A673 (cell line): Measurements from ENCODE around the gene KRTAP5-1. TPM values are rescaled to one million over a fixed set of nuclear protein-coding genes. Genes with fewer than 3 reads are reported as not detected.

Experiments
- BruUV-seq: library from RNA; stranded (reverse); fragments of 400-500 nt; replicated peaks from 2 replicates; lab custom pipeline; 2021; lab: Mats Ljungman, UMichigan
- CTCF ChIA-PET: fragments of 300-600 bp; sonication (Branson Sonifier 250); formaldehyde crosslinking; loops from one replicate; lab custom pipeline; 2022; ENCODE audit warnings: antibody characterized with exemption; lab: Charles Lee
- POLR2A ChIA-PET: fragments of 300-600 bp; sonication (Branson Sonifier 250); formaldehyde crosslinking; loops from one replicate; lab custom pipeline; 2022; ENCODE audit warnings: antibody characterized with exemption; ENCODE audit not compliant: low non-redundant PET; lab: Charles Lee
- DNase-seq: peaks from one replicate; pipeline ENCODE4 v3.0.0-alpha.2; 2015; ENCODE audit warnings: low spot score
- H3K27ac ChIP-seq: fragments of 200-600 bp; sonication (generic); 2 replicates; pipeline ENCODE4 v1.5.1; 2016; ENCODE audit warnings: mixed run types, low read depth, mild to moderate bottlenecking, mixed read lengths, antibody characterized with exemption, low read length; ENCODE audit not compliant: poor library complexity, severe bottlenecking
- H3K27me3 ChIP-seq: fragments of 200-600 bp; sonication (generic); replicated peaks from 2 replicates; pipeline ENCODE4 v1.6.1; 2017; ENCODE audit warnings: mixed run types, low read depth, mild to moderate bottlenecking, mixed read lengths, antibody characterized with exemption, low read length; ENCODE audit not compliant: insufficient read depth, poor library complexity
- H3K36me3 ChIP-seq: fragments of 200-600 bp; sonication (generic); 2 replicates; pipeline ENCODE4 v1.6.1; 2016; ENCODE audit warnings: mixed run types, mild to moderate bottlenecking, mixed read lengths, antibody characterized with exemption, low read length; ENCODE audit not compliant: insufficient read depth, poor library complexity, severe bottlenecking
- H3K4me1 ChIP-seq: fragments of 200-600 bp; sonication (generic); 2 replicates; pipeline ENCODE4 v1.6.1; 2017; ENCODE audit warnings: mixed run types, mild to moderate bottlenecking, mixed read lengths, antibody characterized with exemption, low read length; ENCODE audit not compliant: insufficient read depth, poor library complexity, severe bottlenecking
- H3K4me3 ChIP-seq: fragments of 200-600 bp; sonication (generic); 2 replicates; pipeline ENCODE4 v1.5.1; 2016; ENCODE audit warnings: low read depth, mixed run types, mild to moderate bottlenecking, mixed read lengths, low read length; ENCODE audit not compliant: poor library complexity, severe bottlenecking
- H3K9me3 ChIP-seq: fragments of 200-600 bp; sonication (generic); 2 replicates; pipeline ENCODE4 v1.6.1; 2016; ENCODE audit warnings: mixed run types, low read depth, mild to moderate bottlenecking, mixed read lengths, antibody characterized with exemption, low read length; ENCODE audit not compliant: poor library complexity, severe bottlenecking
- CTCF ChIP-seq: fragments of 300-800, 200-600 bp; sonication (generic); conservative IDR thresholded peaks from 2 replicates; pipeline ENCODE4 v1.5.1; 2017; ENCODE audit warnings: low read depth, mild to moderate bottlenecking, antibody characterized with exemption, low read length, moderate library complexity, mixed read lengths
- EZH2 ChIP-seq: fragments of 200-600 bp; sonication (generic); IDR thresholded peaks from 2 replicates; pipeline ENCODE4 v1.6.1; 2017; ENCODE audit warnings: borderline replicate concordance, low read depth, mild to moderate bottlenecking, mixed read lengths, antibody characterized with exemption, low read length; ENCODE audit not compliant: poor library complexity, severe bottlenecking
- intact Hi-C: fragments of 100-400 bp; cut with micrococcal nuclease; formaldehyde crosslinking; loops from one replicate; pipeline ENCODE4 v1.10.0; 2022; ENCODE audit not compliant: unreplicated experiment
- total RNA-seq: library from RNA; stranded (reverse); gene quantifications from 2 replicates; pipeline ENCODE4 v1.2.3, GENCODE V29; 2021

Gene KRTAP5-1
- total RNA-seq, 1 experiment from 2014 or later = not detected

- Histone ChIP-seq H3K27me3 (peaks cover 29% of the 10 kb centered on the region), H3K36me3 (no peaks in the 10 kb centered on the region), H3K27ac (no peak overlapping the region), H3K9me3 (no peaks in the 10 kb centered on the region), H3K4me1 (no peaks in the 10 kb centered on the region), H3K4me3 (no peak overlapping the region)
- ChIA-PET CTCF (interaction anchor here (1.1 kb wide), 1 partner anchor 31 kb away, joined by 3 read pairs; no protein-coding TSS in a partner anchor), POLR2A (no interaction called here)
- TF ChIP-seq EZH2 (no peak), CTCF (no peak)
- DNase-seq = no peak
- no TSS peak for BruUV-seq
- intact Hi-C loops = loop anchor here (10.0 kb wide), 1 partner anchor 81 kb away; the partner anchor contains the start of genes KRTAP5-4 and KRTAP5-5
Observed at GRCh38 chr11:1543606-1544263, 41.3 kb downstream of the KRTAP5-1 start.

- intact Hi-C loops = loop anchor here (10.0 kb wide), 1 partner anchor 83 kb away; the partner anchor contains the start of genes KRTAP5-4 and KRTAP5-5
Observed at GRCh38 chr11:1542267-1542666, 42.8 kb downstream of the KRTAP5-1 start.

GRCh38 chr11:1541474-1542204 is 43.4 kb downstream of the KRTAP5-1 start:
- intact Hi-C loops = loop anchor here (10.0 kb wide), 1 partner anchor 83 kb away; the partner anchor contains the start of genes KRTAP5-4 and KRTAP5-5
- ChIA-PET POLR2A (no interaction called here), CTCF (no interaction called here)
- no peak overlapping the region for H3K4me3 ChIP-seq
- DNase-seq = no peak
- no peaks in the 10 kb centered on the region for H3K36me3 ChIP-seq
- H3K4me1 ChIP-seq = no peaks in the 10 kb centered on the region
- no peaks in the 10 kb centered on the region for H3K9me3 ChIP-seq
- H3K27me3 ChIP-seq = peaks cover 8% of the 10 kb centered on the region
- no peak for TF ChIP-seq CTCF
- no peak for TF ChIP-seq EZH2
- H3K27ac ChIP-seq = no peak overlapping the region
- BruUV-seq = no TSS peak

More at GRCh38 chr11:1542267-1542666, 42.8 kb downstream of the KRTAP5-1 start:
- Histone ChIP-seq H3K4me1 (no peaks in the 10 kb centered on the region), H3K36me3 (no peaks in the 10 kb centered on the region), H3K27me3 (peaks cover 14% of the 10 kb centered on the region), H3K4me3 (no peak overlapping the region), H3K9me3 (no peaks in the 10 kb centered on the region), H3K27ac (no peak overlapping the region)
- CTCF ChIA-PET = no interaction called here
- no peak for DNase-seq
- TF ChIP-seq EZH2 (no peak), CTCF (no peak)
- POLR2A ChIA-PET = no interaction called here
- no TSS peak for BruUV-seq
